GM19043 (cell line): ENCODE data around the gene FOXC2.

ENCODE experiments used
- ATAC-seq: cut with Tn5 transposase; IDR thresholded peaks from one replicate; pipeline ENCODE4 v1.9.1; 2021; ENCODE audit warnings: low read depth; ENCODE audit not compliant: unreplicated experiment

FOXC2 gene

DNA sequence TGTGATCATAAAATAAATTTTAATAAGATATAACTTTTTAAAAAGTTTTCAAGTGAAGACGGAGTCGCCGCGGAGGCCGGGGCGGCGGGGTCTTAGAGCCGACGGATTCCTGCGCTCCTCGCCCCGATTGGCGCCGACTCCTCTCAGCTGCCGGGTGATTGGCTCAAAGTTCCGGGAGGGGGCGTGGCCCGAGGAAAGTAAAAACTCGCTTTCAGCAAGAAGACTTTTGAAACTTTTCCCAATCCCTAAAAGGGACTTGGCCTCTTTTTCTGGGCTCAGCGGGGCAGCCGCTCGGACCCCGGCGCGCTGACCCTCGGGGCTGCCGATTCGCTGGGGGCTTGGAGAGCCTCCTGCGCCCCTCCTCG is at the start of gene FOXC2:
FOXC2 (plus strand) TSS at position 229 of the 365 bp plus-strand sequence. CDS start 507 bp downstream, outside the sequence.
- no peak for ATAC-seq

DNA sequence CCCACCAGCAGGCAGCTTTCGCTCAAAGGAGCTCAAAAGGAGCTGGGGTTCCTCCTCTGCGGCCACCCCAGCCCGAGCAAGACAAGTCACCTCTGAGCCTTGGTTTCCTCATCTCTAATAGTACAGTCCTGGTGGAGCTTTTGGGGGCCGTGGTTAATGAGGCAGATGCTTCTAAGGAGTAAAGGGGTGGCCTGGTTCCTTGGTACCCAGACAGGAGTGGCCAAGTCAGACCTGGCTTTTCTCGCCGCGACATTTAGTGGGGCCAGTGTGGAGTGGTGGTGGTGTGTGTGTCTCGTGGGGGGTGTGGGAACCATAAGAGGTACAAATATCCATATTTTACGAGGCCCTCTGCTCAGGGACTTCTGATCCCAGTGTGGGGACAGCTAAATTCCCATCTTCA is 49.6 kb upstream of the FOXC2 start:
- ATAC-seq = no peak

DNA sequence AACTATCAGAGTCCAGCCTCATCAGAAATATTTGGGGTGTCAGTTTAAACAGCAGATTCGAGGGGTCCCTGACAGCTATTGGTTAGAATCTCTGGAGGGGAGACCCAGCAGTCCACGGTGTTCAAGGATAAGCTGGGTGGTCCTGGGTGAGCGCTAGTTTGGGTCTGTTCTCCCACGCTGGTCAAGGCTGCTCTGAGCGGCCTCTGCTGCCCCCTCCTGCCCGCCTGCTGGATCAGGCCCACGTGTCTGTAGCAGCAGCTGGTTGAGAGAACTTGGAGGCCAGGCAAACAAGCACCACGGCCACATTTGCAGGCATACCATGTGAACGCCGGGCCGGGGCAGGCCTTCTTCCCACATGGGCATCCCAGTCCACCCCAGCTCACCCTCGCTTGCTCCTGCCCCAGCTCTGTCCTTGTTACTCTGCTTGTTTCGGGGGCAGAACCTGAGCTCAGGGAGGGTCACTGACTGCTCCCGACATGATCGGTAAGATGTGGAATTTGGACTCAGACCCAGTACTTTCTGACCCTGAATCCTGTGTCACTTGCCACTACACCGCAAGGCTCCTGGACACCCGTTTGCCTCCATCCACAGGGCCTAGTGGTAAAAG is 48.9 kb upstream of the FOXC2 start:
- no peak for ATAC-seq

DNA sequence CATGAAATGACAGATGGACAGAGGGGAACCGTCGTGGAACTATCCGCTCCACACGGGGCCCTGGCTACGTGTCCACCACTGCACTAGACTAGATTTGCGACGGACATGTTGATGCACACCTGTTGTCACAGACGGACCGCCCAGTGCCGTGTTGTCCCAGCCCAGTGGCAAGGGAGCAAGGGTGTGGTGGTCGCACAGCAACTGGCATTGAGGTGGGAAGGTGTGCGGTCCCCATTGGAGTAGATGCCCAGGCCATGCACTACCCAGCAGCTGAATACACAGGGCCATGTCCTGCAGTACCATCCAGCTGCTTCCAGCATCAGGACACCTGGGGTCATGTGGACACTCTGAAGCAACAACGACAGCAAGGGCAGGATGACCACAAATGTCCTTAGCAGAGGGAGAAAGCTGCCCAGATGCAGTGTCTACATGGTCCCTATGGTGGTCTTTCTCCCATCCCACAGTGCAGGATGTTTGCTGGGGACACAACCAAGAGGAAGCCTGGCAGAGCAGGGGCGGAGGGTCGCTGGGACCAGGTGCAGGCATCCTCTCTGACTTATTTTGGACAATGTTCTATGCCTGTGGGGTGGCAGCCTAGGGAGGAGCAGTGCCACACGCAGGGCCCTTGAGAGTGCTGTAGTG is 47.5 kb upstream of the FOXC2 start:
- no peak for ATAC-seq

DNA sequence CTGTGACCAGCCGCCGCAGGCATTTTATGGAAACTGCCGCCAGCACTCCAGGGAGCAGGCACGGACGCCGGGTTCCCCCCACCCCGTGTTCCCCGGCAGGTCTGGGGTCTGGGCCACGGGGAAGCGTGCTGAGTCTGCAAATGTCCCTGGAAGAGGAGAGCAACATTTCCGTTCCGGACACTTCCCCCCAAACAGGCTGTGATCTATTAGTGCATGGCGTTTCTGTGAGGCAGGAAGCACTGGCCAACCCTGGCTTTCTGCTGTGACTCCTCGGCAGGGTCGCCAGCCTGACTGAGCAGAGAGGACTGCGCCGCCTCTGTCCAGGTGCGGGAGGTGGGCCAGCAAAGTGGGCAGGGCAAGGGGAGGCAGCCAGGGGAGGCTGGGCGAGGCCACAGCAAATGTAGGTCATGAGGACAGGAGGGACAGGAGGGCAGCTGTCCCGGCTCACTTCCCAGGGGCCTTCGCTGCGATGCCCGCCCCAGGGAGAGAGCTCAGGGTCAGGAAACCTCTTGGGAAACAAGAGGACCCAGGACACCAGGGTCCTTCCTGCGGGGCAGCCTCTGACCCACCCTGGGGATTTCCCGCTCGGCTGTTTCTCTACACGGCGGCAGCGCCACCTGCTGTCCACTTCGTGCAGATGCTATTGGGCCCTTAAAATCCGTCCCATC is 46.8 kb upstream of the FOXC2 start:
- ATAC-seq = no peak

DNA sequence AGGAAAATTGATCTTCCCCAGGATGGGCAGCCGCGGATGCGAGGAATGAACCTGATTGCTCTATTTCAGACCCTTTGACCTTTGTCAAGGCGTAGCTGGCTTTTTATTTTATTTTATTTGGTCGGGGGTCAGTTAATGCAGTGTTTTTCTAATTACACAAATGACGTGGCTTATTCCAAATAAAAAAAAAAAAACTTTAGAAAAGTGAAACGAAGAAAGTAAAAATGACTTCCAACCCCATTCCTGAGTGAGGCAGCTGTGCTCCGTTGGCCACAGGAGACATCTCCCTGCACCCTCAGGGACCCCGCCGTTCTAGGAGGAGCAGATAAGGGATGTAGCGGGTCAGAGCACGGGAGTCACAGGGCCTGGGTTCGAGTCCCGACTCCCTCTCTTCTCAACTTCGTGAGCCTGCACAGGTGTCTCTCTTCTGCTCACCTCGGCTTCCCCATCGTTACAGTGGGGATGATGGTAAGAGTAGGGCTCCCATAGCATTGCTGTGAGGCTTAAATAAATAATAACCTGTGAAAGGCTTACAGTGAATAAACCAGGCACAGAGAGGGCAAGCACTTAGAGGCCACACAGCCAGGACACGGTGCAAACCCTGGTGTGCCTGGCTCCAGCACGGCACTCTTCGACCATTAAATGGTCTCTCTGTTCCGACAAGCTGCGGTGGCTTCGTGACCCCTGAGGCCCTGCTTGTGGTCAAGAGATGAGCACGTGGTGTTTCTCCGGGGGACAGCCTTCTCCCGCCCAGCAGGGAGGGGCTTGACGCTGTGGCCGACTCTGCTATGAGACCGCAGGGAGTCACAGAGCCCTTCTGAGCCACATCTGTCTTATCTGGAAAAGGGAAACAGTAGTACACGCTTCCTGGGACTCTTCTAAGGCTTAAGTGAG is 46.1 kb upstream of the FOXC2 start:
- ATAC-seq = no peak

DNA sequence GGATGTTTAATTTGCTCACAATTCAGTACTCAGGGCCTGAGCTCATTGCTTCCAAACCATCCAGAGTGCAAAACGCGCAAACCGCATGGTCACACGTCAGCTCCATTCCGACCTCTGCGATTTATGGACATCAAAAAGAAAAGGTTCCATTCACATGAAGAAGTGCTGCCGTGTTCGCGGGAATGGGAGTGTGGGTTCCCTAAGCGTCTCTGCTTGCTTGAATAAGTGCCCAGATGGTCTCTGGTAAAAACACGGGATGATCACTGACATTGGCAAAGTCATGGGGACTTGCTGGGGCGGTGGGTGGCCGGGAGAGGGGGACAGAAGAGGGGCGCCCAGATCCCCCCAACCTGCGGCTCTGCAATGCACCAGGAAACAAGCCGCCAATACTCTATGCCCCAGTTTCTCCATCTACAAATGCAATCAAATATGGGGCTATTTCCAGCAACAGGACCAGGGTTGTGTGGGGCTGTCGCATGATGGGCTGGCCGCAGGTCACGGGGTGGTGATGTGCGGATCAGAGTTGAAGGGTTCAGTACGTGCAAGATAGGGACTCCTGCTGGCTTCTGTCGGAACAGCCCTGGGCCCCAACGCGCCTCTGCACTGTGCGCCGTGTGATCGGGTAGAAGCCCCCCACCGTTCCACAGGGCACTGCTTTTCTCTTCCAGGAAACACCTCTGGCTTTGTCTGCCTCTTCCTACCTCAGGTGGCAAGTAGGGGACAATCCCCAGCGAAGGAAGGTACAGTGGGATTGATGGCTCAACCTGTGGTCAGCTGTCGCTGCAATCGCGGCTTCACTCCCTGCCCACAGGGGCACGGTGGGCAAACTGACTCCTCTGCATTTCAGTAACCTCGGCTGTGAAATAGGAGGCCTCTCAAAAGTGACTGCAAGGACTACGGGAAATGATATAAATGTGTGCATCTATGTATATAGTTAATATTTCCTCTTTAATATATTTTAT is 45.1 kb upstream of the FOXC2 start:
- ATAC-seq = no peak

DNA sequence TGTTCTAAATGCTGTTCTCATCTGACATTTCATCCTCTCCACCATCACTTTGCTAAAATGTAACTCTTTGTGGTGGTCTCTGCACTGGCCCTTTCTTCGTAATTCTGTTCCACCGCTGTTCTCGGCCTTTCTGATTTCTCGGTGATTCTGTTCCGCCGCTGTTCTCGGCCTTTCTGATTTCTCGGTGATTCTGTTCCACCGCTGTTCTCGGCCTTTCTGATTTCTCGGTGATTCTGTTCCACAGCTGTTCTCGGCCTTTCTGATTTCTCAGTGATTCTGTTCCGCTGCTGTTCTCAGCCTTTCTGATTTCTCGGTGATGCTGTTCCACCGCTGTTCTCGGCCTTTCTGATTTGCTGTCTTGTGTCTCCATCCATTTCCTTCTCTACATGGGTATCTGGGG is 44.0 kb upstream of the FOXC2 start:
- ATAC-seq = no peak

DNA sequence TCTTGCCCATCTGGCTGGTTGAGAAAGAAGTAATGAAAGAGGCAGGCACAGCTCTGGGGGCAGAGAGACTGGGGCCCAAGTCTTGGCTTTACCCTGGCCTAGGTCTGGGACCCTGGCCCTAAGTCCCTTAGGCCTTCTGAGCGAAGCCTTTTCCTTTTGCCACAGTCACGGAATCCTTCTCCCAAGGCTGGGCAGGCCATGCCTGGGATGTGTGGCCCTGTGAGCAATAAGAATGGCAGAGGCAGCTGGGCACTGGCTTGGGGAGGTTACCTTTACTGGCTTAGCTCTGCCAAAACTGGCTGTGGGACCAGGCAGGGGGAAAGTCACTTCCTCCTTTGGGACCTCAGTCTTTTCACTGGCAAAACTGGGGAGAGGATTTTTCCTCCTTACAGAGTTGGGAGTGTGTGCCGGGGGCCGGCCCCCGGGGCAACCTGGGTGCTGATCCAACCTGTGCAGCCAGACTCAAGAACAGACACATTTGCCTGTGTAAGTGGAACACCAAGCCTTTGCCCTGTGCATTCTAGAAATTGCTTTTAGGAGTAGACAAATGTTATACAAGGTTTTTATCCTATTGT is 43.4 kb upstream of the FOXC2 start:
- no peak for ATAC-seq

DNA sequence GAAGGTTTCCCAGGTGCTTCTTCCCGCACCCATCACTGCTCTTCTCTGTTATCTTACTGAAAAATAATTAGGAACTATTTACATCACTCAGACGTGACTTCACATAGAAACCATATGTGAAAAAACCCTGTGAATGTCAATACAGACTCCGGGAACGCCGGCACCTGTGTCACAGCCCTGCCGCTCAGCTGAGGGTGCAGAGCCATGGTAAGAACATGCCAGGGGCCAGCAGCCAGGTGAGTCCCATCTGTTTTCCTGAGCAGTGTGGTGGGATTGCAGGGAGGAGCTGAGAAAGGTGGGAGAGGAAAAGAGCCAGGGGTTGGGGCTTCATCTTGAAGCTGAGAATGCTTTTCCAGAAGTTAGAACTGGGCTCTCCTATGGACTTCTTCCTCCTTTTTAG is 42.6 kb upstream of the FOXC2 start:
- ATAC-seq = no peak

DNA sequence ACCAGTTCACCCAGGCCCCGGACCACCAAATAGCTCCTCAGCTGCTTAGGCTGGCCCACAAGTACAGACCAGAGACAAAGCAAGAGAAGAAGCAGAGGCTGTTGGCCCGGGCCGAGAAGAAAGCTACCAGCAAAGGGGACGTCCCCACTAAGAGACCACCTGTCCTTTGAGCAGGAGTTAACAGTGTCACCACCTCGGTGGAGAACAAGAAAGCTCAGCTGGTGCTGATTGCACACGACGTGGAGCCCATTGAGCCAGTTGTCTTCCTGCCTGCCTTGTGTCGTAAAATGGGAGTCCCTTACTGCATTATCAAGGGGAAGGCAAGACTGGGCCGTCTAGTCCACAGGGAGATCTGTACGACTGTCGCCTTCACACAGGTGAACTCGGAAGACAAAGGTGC is 40.9 kb upstream of the FOXC2 start:
- no peak for ATAC-seq

DNA sequence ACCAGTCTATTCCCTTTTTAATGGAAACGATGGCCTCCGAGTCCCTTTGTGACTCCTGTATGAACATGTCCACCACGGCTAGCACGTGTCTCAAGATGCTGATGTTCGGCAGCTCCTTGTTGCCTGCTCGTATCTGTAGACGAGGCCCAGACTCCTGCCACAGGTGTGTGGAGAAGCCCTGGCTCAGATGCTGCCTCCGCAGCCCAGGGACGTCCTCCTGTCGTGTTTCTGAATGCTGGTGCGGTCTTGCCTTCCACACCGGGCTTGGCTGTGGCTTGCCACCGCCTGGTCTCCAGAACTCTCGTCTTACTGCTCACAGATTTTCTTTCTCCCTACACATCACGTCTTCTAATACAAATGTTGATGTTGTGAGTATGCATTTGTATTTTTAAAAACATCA is 39.3 kb upstream of the FOXC2 start:
- no peak for ATAC-seq

DNA sequence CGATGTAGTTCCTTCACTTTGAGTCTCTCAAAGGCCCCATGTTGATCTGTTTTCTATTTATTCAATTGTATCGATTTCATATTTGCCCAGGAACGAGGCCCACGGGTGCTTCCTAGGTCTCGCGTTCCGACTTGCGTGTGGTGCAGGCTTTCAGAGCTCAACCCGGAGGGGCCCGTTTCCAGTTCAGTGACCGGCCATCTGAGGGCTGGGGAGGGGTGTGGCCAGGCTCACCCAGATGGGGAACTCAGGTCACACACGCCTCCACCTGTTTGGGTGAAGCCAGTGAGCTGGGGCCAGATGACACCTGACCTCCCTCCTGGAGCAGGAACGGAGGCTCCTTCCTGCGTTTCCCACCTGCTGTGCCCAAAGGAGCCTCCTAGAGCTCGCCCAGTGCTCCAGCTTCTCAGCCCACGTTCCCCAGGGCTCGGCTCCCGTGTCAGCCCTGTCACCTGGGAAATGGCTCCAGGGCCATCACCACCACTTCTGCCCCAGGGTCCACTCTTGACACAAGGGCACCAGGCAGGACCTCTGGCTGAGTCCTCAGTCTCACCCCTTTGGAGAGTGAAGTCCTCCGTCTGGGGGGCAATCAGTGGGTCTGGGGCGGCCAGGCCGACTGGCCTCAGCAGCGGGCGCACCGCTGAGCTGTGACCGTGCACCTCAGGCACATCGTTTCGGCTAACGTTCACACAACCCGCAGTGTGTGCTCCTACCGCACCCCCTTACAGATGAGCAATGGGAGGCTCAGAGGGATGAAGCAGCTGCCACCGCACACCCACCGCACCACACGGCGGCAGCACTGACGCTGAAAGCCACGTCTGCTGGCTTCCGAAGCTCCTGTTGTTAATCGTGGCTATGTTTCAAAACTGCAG is 38.3 kb upstream of the FOXC2 start:
- ATAC-seq = no peak

DNA sequence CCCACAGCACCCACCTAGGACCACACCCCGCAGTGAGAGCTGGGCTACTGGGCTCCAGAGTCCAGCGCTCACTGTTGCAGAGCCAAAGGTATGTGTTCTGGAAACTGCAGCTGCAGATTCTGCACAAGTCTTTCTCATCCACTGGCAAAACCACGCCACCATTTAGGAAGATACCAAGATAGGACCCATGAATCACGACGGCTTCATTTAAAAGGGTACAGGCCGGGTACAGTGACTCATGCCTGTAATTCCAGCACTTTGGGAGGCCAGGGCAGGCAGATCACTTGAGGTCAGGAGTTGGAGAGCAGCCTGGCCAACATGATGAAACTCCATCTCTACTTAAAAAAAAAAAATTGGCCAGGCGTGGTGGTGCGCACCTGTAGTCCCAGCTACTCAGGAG is 37.5 kb upstream of the FOXC2 start:
- ATAC-seq = no peak

DNA sequence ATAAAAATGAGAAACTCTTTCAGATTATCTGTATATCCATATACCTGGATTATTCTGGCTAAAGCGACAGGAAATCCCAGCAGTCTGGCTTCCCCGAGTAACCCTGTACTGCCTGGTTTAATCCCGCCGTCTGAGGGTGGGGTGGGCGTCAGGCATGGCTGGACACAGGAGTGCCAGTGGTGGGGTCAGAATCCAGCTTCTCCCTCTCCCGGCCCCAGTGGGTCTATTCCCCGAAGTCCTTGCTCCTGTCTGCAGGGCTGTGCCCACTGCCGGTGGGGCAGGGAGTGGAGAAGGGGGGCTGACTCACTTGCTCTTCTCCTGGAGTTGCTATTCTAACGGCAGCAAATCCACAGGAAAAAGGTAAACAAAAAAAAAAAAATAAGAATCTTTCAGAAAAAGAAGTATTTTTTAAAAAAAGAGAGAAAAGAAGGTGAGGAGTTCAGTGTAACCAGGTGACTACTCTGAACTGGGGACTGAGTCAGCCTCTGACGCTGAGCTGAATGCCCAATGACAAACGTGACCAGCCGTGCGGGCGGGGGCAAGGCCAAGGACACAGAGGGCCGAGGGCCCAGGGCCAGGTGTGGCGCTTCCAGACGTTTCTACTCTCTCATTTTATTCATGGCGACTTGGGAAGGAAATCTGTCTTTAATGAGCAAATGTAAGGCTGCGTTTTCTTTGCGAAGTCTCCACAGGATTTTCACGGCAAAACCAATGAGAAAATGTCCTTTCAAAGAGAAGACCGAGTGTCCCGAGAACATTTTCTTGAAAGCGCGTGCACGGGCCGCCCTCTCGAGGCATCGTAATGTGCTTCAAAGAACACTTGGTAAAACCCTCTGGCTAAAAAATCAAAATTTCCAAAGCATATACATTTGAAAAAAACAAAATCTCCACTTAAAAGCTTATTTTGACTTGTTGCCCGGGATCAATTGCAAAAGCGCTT is 36.1 kb upstream of the FOXC2 start:
- no peak for ATAC-seq

DNA sequence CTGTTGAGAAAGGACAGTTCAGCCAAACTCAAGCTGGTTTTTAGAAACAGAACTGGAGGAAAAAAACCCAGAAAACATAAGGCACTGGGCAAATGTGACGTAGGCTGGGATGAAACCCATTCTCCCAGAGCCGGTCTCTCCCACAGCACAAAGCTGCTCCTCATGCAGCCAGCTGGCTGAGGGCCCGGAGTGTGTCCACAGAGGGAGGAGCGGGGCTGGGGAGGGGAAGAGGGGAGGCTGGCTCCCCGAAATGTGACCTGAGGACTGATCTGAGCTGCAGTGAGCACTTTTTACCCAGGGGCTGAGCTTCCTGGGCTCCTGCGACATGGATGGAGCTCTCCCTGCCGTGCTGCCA is 35.5 kb upstream of the FOXC2 start:
- no peak for ATAC-seq

DNA sequence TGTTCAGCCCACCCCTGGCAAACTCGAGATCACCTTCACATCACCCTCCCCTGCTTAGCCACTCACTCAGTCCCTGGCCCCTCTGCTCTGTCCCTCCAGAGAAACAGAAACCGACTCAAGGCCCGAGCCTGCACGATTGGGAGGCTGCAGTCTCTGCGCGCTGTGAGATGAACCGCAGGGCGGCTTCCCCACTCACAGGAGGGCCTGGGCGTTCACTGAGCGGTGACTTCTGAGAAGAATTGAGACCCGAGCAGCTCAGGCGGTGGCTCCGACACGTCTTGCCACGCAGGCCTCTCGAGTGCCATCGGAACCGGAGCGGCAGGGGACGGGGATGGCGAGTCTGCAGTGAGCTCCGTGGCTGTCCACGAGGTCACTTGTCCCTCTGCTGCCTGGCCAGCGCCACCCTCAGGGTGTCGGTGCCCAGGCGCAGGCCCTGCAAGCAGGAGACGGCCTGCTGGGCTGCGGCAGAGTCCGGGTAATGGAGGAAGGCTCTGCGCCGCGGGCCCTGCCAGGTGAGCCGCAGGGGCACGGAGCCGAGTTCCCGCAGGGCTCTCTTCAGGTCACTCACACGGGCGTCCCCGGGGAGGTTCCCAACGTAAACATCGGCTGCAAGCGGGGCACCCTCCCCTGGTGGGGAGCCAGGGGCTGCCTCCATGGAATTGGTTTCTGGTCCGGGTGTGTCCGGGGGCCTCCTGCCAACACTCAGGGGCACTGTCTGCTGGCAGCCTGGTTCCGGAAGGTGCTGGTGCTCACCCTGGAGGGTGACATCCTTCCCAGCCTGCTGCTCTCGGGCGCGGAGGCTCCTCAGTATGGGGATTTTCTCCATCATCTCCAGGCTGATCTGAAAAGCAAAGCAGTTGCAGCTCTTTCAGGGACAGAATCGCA is 34.7 kb upstream of the FOXC2 start:
- ATAC-seq = no peak
